ENCODE results near the gene HABP2.

DNA sequence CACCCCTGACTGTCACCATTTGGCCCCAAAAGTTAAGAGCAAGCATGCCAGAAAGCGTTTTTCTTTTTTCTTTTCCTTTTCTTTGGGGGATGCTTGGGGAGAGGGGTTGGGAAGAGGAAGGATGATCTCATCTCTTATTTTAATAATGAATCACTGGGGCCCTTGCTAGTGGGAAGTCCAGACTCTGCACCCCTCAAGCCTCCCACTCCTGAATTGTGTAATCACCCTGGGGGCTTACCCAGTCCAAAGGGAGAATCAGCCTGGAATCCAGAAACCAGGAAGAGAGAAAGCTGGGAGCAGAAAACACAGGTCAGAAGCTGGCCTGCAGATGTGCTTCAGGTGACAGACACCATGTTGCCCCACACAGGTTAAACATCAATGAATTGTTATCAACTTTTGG is 14.7 kb upstream of the HABP2 start:
- TF ChIP-seq CTCF (IDR thresholded peaks at IDR 0.05) (no peak), POLR2A (IDR thresholded peaks at IDR 0.05) (no peak), POLR2AphosphoS5 (IDR thresholded peaks at IDR 0.05) (no peak), EP300 (IDR thresholded peaks at IDR 0.05) (no peak)

All from gastroesophageal sphincter (tissue), 3 donors.